H1 (cell line): ENCODE data around the gene PECR. TPM values are rescaled to one million over a fixed set of nuclear protein-coding genes. Genes with fewer than 3 reads are reported as not detected.

Experiments
- CTCF ChIA-PET: fragments of 300-600 bp; sonication (Branson Sonifier 250); formaldehyde crosslinking; loops from one replicate; lab custom pipeline; 2021; ENCODE audit not compliant: partially characterized antibody; lab: Charles Lee
- POLR2A ChIA-PET: fragments of 300-600 bp; sonication (Branson Sonifier 250); formaldehyde crosslinking; loops from one replicate; lab custom pipeline; 2021; ENCODE audit warnings: inconsistent platforms; ENCODE audit not compliant: partially characterized antibody; lab: Charles Lee
- DNase-seq, 2 experiments: peaks; one replicate each; pipeline versions ENCODE4 v3.0.0 to v3.0.0-alpha.2; 2010 to 2022; ENCODE audit warnings: low spot score in 2 of 2, low read depth in 1 of 2, mixed read lengths in 1 of 2
- FAIRE-seq: peaks from 2 replicates; lab custom pipeline; 2011; peaks lifted over from hg19 to GRCh38; lab: Jason Lieb, UNC
- H2AFZ ChIP-seq: 2 replicates; pipeline ENCODE4 v1.8.1; 2012; ENCODE audit warnings: low read length, inconsistent platforms
- H2AK5ac ChIP-seq: 2 replicates; pipeline ENCODE4 v1.6.1; 2013; ENCODE audit warnings: low read depth, low read length
- H2BK120ac ChIP-seq: replicated peaks from 2 replicates; pipeline ENCODE3; 2013; ENCODE audit warnings: low read depth, low read length, inconsistent platforms
- H2BK12ac ChIP-seq: 2 replicates; pipeline ENCODE4 v1.6.1; 2013; ENCODE audit warnings: low read depth, low read length
- H2BK15ac ChIP-seq: 2 replicates; pipeline ENCODE4 v1.6.1; 2013; ENCODE audit warnings: low read length
- H2BK20ac ChIP-seq: 2 replicates; pipeline ENCODE4 v1.6.1; 2013; ENCODE audit warnings: low read length
- H2BK5ac ChIP-seq: 2 replicates; pipeline ENCODE4 v1.6.1; 2013; ENCODE audit warnings: low read depth, low read length
- H3K14ac ChIP-seq: 2 replicates; pipeline ENCODE4 v1.6.1; 2013; ENCODE audit warnings: inconsistent platforms; ENCODE audit not compliant: insufficient read length
- H3K18ac ChIP-seq: 2 replicates; pipeline ENCODE4 v1.6.1; 2013; ENCODE audit warnings: low read length; ENCODE audit errors: extremely low read depth
- H3K23ac ChIP-seq: 2 replicates; pipeline ENCODE4 v1.6.1; 2013; ENCODE audit warnings: inconsistent platforms; ENCODE audit not compliant: insufficient read length
- H3K23me2 ChIP-seq: 2 replicates; pipeline ENCODE4 v1.6.1; 2013; ENCODE audit warnings: low read depth, low read length
- H3K27ac ChIP-seq: 2 replicates; pipeline ENCODE4 v1.6.1; 2011; ENCODE audit warnings: low read depth, low read length, inconsistent platforms
- H3K27me3 ChIP-seq, 4 experiments: replicated peaks in 1 of 4; 1 replicate in 1 of 4; 2 replicates in 3 of 4; pipeline versions ENCODE4 v1.6.1 to v1.8.1; 2011 to 2013; ENCODE audit warnings: low read length in 3 of 4, mild to moderate bottlenecking in 3 of 4, inconsistent platforms in 2 of 4, mixed read lengths in 2 of 4, moderate library complexity in 1 of 4; ENCODE audit not compliant: control insufficient read depth in 3 of 4, insufficient read depth in 3 of 4; ENCODE audit errors: extremely low read depth in 1 of 4
- H3K36me3 ChIP-seq, 4 experiments: 2 replicates each; pipeline versions ENCODE4 v1.6.1 to v1.8.1; 2011 to 2013; ENCODE audit warnings: mild to moderate bottlenecking in 4 of 4, low read length in 3 of 4, moderate library complexity in 2 of 4, control low read depth in 1 of 4, inconsistent platforms in 1 of 4; ENCODE audit not compliant: insufficient read depth in 4 of 4, control insufficient read depth in 2 of 4
- H3K4ac ChIP-seq: replicated peaks from 2 replicates; pipeline ENCODE3; 2013; ENCODE audit warnings: low read length, low read depth, mixed read lengths, inconsistent platforms; ENCODE audit not compliant: insufficient read length
- H3K4me1 ChIP-seq, 4 experiments: replicated peaks in 1 of 4; 1 replicate in 1 of 4; 2 replicates in 3 of 4; pipeline versions ENCODE4 v1.6.1 to v1.8.1; 2011 to 2013; ENCODE audit warnings: low read length in 3 of 4, inconsistent platforms in 2 of 4, mixed read lengths in 1 of 4; ENCODE audit not compliant: insufficient read depth in 4 of 4, control insufficient read depth in 3 of 4
- H3K4me2 ChIP-seq, 2 experiments: 2 replicates each; pipeline versions ENCODE4 v1.6.1 to v1.8.1; 2011 to 2013; ENCODE audit warnings: low read depth in 2 of 2, low read length in 2 of 2, control low read depth in 1 of 2, inconsistent platforms in 1 of 2, mild to moderate bottlenecking in 1 of 2; ENCODE audit not compliant: insufficient read depth in 1 of 2
- H3K4me3 ChIP-seq, 4 experiments: fragments of 200-600, 300-600 bp in 1 of 4; sonication (generic), shearing (Covaris generic), sonication (Bioruptor Twin) in 1 of 4; 2 replicates each; pipeline versions ENCODE4 v1.5.1 to v1.8.1; 2011 to 2016; ENCODE audit warnings: low read length in 4 of 4, low read depth in 3 of 4, control low read depth in 2 of 4, inconsistent platforms in 2 of 4, mild to moderate bottlenecking in 2 of 4, mixed read lengths in 1 of 4, moderate library complexity in 1 of 4; ENCODE audit not compliant: insufficient read depth in 2 of 4; ENCODE audit errors: extremely low read depth in 1 of 4
- H3K56ac ChIP-seq: replicated peaks from 2 replicates; pipeline ENCODE3; 2013; ENCODE audit warnings: low read depth, mild to moderate bottlenecking, mixed read lengths, low read length, inconsistent platforms; ENCODE audit not compliant: insufficient read length
- H3K79me1 ChIP-seq: 2 replicates; pipeline ENCODE4 v1.6.1; 2013; ENCODE audit warnings: low read depth, low read length, control low read depth
- H3K79me2 ChIP-seq, 2 experiments: 2 replicates each; pipeline versions ENCODE4 v1.6.1 to v1.8.1; 2012 to 2013; ENCODE audit warnings: low read length in 2 of 2, mild to moderate bottlenecking in 2 of 2, inconsistent platforms in 1 of 2; ENCODE audit not compliant: insufficient read depth in 2 of 2, control insufficient read depth in 1 of 2
- H3K9ac ChIP-seq, 4 experiments: replicated peaks in 1 of 4; 1 replicate in 1 of 4; 2 replicates in 3 of 4; pipeline versions ENCODE4 v1.6.1 to v1.8.1; 2011 to 2013; ENCODE audit warnings: low read depth in 3 of 4, low read length in 3 of 4, control low read depth in 2 of 4, mild to moderate bottlenecking in 2 of 4, moderate library complexity in 2 of 4, inconsistent platforms in 1 of 4; ENCODE audit errors: extremely low read depth in 1 of 4
- H3K9me3 ChIP-seq, 2 experiments: 2 replicates each; pipeline versions ENCODE4 v1.6.1 to v1.8.1; 2012 to 2013; ENCODE audit warnings: mild to moderate bottlenecking in 2 of 2, moderate library complexity in 2 of 2, control low read depth in 1 of 2, inconsistent platforms in 1 of 2, low read depth in 1 of 2, low read length in 1 of 2, mixed read lengths in 1 of 2; ENCODE audit not compliant: insufficient read depth in 2 of 2
- H4K20me1 ChIP-seq, 2 experiments: replicated peaks in 1 of 2; 2 replicates each; pipeline versions ENCODE3 to v1.8.1; 2011 to 2013; ENCODE audit warnings: inconsistent platforms in 2 of 2, low read length in 2 of 2, mild to moderate bottlenecking in 1 of 2; ENCODE audit not compliant: insufficient read depth in 2 of 2, control insufficient read depth in 1 of 2
- H4K5ac ChIP-seq: 2 replicates; pipeline ENCODE4 v1.6.1; 2013; ENCODE audit warnings: low read length, low read depth, mixed read lengths, inconsistent platforms; ENCODE audit not compliant: insufficient read length
- H4K8ac ChIP-seq: 2 replicates; pipeline ENCODE4 v1.8.0; 2013; ENCODE audit warnings: mild to moderate bottlenecking, moderate library complexity, low read length, inconsistent platforms; ENCODE audit not compliant: insufficient read depth; ENCODE audit errors: extremely low read depth
- H4K91ac ChIP-seq: replicated peaks from 2 replicates; pipeline ENCODE3; 2013; ENCODE audit warnings: low read length, mixed read lengths, inconsistent platforms; ENCODE audit not compliant: insufficient read length
- PHF8 ChIP-seq: fragments of 200-600 bp; sonication (generic); conservative IDR thresholded peaks from 2 replicates; pipeline ENCODE4 v1.7.1; 2012; ENCODE audit warnings: low read depth, mild to moderate bottlenecking, inconsistent platforms, low read length, moderate library complexity
- SP1 ChIP-seq: IDR thresholded peaks from 2 replicates; pipeline ENCODE4 v1.6.1; 2011; ENCODE audit warnings: low read depth, low read length
- WGBS, 2 experiments: shearing (Covaris generic) in 1 of 2; methylation state at CpG; one replicate each; pipeline versions ENCODE4 v1.1.6 to v1.1.7; 2013 to 2015; ENCODE audit warnings: low lambda C conversion rate in 2 of 2, mixed read lengths in 2 of 2, inconsistent platforms in 1 of 2, low coverage in 1 of 2, missing lambda C conversion rate in 1 of 2; ENCODE audit not compliant: insufficient replicate concordance in 2 of 2, insufficient coverage in 1 of 2, insufficient read length in 1 of 2; ENCODE audit errors: extremely low coverage in 1 of 2, missing lambda C conversion rate in 1 of 2; 5-methylcytosine and 5-hydroxymethylcytosine counted together
- polyA plus RNA-seq, 7 experiments: library from polyadenylated mRNA; depleted of rRNA in 3 of 7; stranded (reverse) in 5 of 7; unstranded in 2 of 7; fragments of >200 nt in 5 of 7; fragments of 200-250 nt in 2 of 7; gene quantifications; 1 replicate in 5 of 7; 2 replicates in 1 of 7; 4 replicates in 1 of 7; pipeline versions ENCODE4 v1.2.1 to v1.2.3, GENCODE V29; 2011 to 2013; ENCODE audit warnings: missing spikeins in 2 of 7, mixed read lengths in 2 of 7
- total RNA-seq: library from RNA; stranded (reverse); fragmentation: NEBNext Ultra II Directional; extraction: Animal tissue kit (Norgen Biotek cat#: 25700); gene quantifications from 2 replicates; pipeline ENCODE4 v1.2.1, GENCODE V29; 2021

PECR gene
- total and polyA plus RNA-seq, 2 of the 8 experiments (the other 6 are each of a cell fraction or from before 2014, with no cell fraction given) = 15.9 to 19.2 TPM

- Histone ChIP-seq H3K23ac (no peak overlapping the region), H4K91ac (no peak overlapping the region), H3K27me3 (no peaks in the 10 kb centered on the region), H3K4me1 (peaks cover 0 to 8% (median under 1%) of the 10 kb centered on the region in 4 experiments; a peak in 1 of 7 replicates), H4K8ac (no peak overlapping the region), H2BK5ac (no peak overlapping the region), H3K9ac (no peak overlapping the region), H4K20me1 (no peaks in the 10 kb centered on the region), H2BK120ac (no peak overlapping the region), H3K56ac (no peak overlapping the region), H3K4ac (no peak overlapping the region), H3K4me3 (no peak overlapping the region), H2BK12ac (no peak overlapping the region), H3K18ac (no peak overlapping the region), H3K14ac (no peak overlapping the region), H3K79me2 (no peaks in the 10 kb centered on the region), H3K36me3 (peaks cover 0 to 4% (median 1%) of the 10 kb centered on the region in 4 experiments; a peak in 2 of 8 replicates), H2BK15ac (no peak overlapping the region), H3K23me2 (no peaks in the 10 kb centered on the region), H3K9me3 (no peaks in the 10 kb centered on the region), H3K27ac (no peak overlapping the region), H4K5ac (peak overlapping the region; percentile 51), H2AFZ (no peak overlapping the region), H3K79me1 (no peaks in the 10 kb centered on the region), H2AK5ac (no peak overlapping the region), H3K4me2 (peak overlapping the region; percentile 24 to 50; a peak in 3 of 4 replicates), H2BK20ac (no peak overlapping the region)
- peak; percentile 60 for FAIRE-seq
- DNase-seq = no peak
- WGBS, 2 experiments = 83% methylated on average over 3 of the region's 3 CpGs; no CpG with 5 or more reads in 1 of the 2 experiments
- ChIA-PET CTCF (interaction anchor here (0.7 to 2.6 kb wide), 3 partner anchors 17 to 256 kb away, joined by 3 to 7 read pairs (median 4); no protein-coding TSS in a partner anchor), POLR2A (interaction anchor here (0.6 to 2.2 kb wide), 9 partner anchors 12 to 581 kb away, joined by 3 to 10 read pairs (median 3); partner anchors contain the start of genes PECR, RPL37A and TMEM169)
- TF ChIP-seq SP1 (0 out of 2 replicates have a peak, but pooled peaks have one; percentile 30), PHF8 (no peak)
Observed at GRCh38 chr2:216051350-216051749, 30.3 kb downstream of the PECR start.
